H9 (cell line): Measurements from ENCODE around the gene GNG3. TPM values are rescaled to one million over a fixed set of nuclear protein-coding genes. Genes with fewer than 3 reads are reported as not detected.

Experiments used
- DNase-seq: peaks from one replicate; pipeline ENCODE4 v3.0.0-alpha.2; 2017
- H2AFZ ChIP-seq: one replicate; pipeline ENCODE4 v1.6.1; 2013; ENCODE audit warnings: mild to moderate bottlenecking, low read length, control low read depth, moderate library complexity
- H2AK5ac ChIP-seq: 2 replicates; pipeline ENCODE4 v1.6.1; 2013; ENCODE audit warnings: low read length, control low read depth, mixed read lengths; ENCODE audit not compliant: insufficient read length
- H2BK120ac ChIP-seq: one replicate; pipeline ENCODE4 v1.6.1; 2013; ENCODE audit warnings: low read depth, mild to moderate bottlenecking, low read length, control low read depth, inconsistent platforms; ENCODE audit not compliant: poor library complexity, severe bottlenecking
- H2BK12ac ChIP-seq: 2 replicates; pipeline ENCODE4 v1.6.1; 2013; ENCODE audit warnings: low read length, control low read depth, mixed read lengths, low read depth; ENCODE audit not compliant: insufficient read length
- H2BK15ac ChIP-seq: 2 replicates; pipeline ENCODE4 v1.6.1; 2013; ENCODE audit warnings: low read depth, low read length, control low read depth
- H2BK20ac ChIP-seq: one replicate; pipeline ENCODE4 v1.6.1; 2013; ENCODE audit warnings: low read depth, mild to moderate bottlenecking, low read length, control low read depth, inconsistent platforms; ENCODE audit not compliant: poor library complexity, severe bottlenecking
- H2BK5ac ChIP-seq: 2 replicates; pipeline ENCODE4 v1.6.1; 2013; ENCODE audit warnings: low read length, control low read depth, mixed read lengths; ENCODE audit not compliant: insufficient read length
- H3K14ac ChIP-seq: 2 replicates; pipeline ENCODE4 v1.6.1; 2013; ENCODE audit warnings: low read length, control low read depth; ENCODE audit not compliant: insufficient read depth
- H3K18ac ChIP-seq: 2 replicates; pipeline ENCODE4 v1.6.1; 2013; ENCODE audit warnings: low read depth, mild to moderate bottlenecking, mixed read lengths, low read length, control low read depth; ENCODE audit not compliant: insufficient read length
- H3K23ac ChIP-seq: 2 replicates; pipeline ENCODE4 v1.6.1; 2013; ENCODE audit warnings: low read length, control low read depth, mixed read lengths, low read depth; ENCODE audit not compliant: insufficient read length
- H3K23me2 ChIP-seq: 2 replicates; pipeline ENCODE4 v1.6.1; 2013; ENCODE audit warnings: low read depth, mild to moderate bottlenecking, mixed read lengths, low read length, control low read depth; ENCODE audit not compliant: insufficient read length, poor library complexity, severe bottlenecking
- H3K27ac ChIP-seq: 2 replicates; pipeline ENCODE4 v1.5.1; 2013; ENCODE audit warnings: low read length, control low read depth, mixed read lengths, low read depth; ENCODE audit not compliant: insufficient read length
- H3K27me3 ChIP-seq: 2 replicates; pipeline ENCODE4 v1.6.1; 2013; ENCODE audit warnings: low read length, control low read depth, inconsistent platforms; ENCODE audit not compliant: insufficient read depth
- H3K4ac ChIP-seq: 2 replicates; pipeline ENCODE4 v1.6.1; 2013; ENCODE audit warnings: low read depth, mild to moderate bottlenecking, control low read depth, inconsistent platforms, low read length, moderate library complexity
- H3K4me1 ChIP-seq: 2 replicates; pipeline ENCODE4 v1.6.1; 2013; ENCODE audit warnings: low read length, control low read depth, inconsistent platforms; ENCODE audit not compliant: insufficient read depth
- H3K4me2 ChIP-seq: 2 replicates; pipeline ENCODE4 v1.6.1; 2013; ENCODE audit warnings: low read length, control low read depth, mixed read lengths; ENCODE audit not compliant: insufficient read length, insufficient read depth
- H3K56ac ChIP-seq: 2 replicates; pipeline ENCODE4 v1.6.1; 2013; ENCODE audit warnings: low read depth, mild to moderate bottlenecking, mixed read lengths, low read length, control low read depth; ENCODE audit not compliant: insufficient read length
- H3K79me1 ChIP-seq: 2 replicates; pipeline ENCODE4 v1.6.1; 2013; ENCODE audit warnings: low read depth, mild to moderate bottlenecking, moderate library complexity, low read length, control low read depth, inconsistent platforms; ENCODE audit not compliant: insufficient read depth, poor library complexity, severe bottlenecking
- H3K79me2 ChIP-seq: 2 replicates; pipeline ENCODE4 v1.6.1; 2013; ENCODE audit warnings: low read length, control low read depth, inconsistent platforms; ENCODE audit not compliant: insufficient read depth
- H3K9ac ChIP-seq: 2 replicates; pipeline ENCODE4 v1.6.1; 2013; ENCODE audit warnings: low read length, control low read depth, mixed read lengths; ENCODE audit not compliant: insufficient read length; ENCODE audit errors: extremely low read depth
- H3K9me3 ChIP-seq: one replicate; pipeline ENCODE4 v1.6.1; 2013; ENCODE audit warnings: low read depth, low read length, inconsistent platforms; ENCODE audit not compliant: control insufficient read depth
- H3T11ph ChIP-seq: one replicate; pipeline ENCODE4 v1.6.1; 2013; ENCODE audit warnings: mild to moderate bottlenecking, low read length, control low read depth, inconsistent platforms
- H4K20me1 ChIP-seq: one replicate; pipeline ENCODE4 v1.6.1; 2013; ENCODE audit not compliant: control insufficient read depth, insufficient read length, insufficient read depth
- H4K5ac ChIP-seq: 2 replicates; pipeline ENCODE4 v1.6.1; 2013; ENCODE audit warnings: low read depth, mild to moderate bottlenecking, mixed read lengths, low read length, control low read depth; ENCODE audit not compliant: insufficient read length
- H4K8ac ChIP-seq: replicated peaks from 2 replicates; pipeline ENCODE4 v1.6.1; 2013; ENCODE audit warnings: low read length, control low read depth, mixed read lengths, low read depth; ENCODE audit not compliant: insufficient read length
- H4K91ac ChIP-seq: 2 replicates; pipeline ENCODE4 v1.6.1; 2013; ENCODE audit warnings: low read depth, mild to moderate bottlenecking, moderate library complexity, mixed read lengths, low read length, control low read depth; ENCODE audit not compliant: insufficient read length
- H3K27ac Mint-ChIP-seq, 3 experiments: 2 replicates in 2 of 3; 3 replicates in 1 of 3; pipeline ENCODE4 v1.8.0; 2020 to 2021; ENCODE audit warnings: mixed read lengths in 3 of 3, mild to moderate bottlenecking in 1 of 3, moderate library complexity in 1 of 3
- H3K27me3 Mint-ChIP-seq: 2 replicates; pipeline ENCODE4 v1.8.0; 2021; ENCODE audit warnings: low read depth, mild to moderate bottlenecking, moderate library complexity, mixed read lengths
- H3K36me3 Mint-ChIP-seq, 3 experiments: 2 replicates in 2 of 3; 3 replicates in 1 of 3; pipeline ENCODE4 v1.8.0; 2020 to 2021; ENCODE audit warnings: low read depth in 3 of 3, mixed read lengths in 3 of 3; ENCODE audit not compliant: insufficient read depth in 1 of 3
- H3K4me1 Mint-ChIP-seq, 2 experiments: 2 replicates each; pipeline ENCODE4 v1.8.0; 2020; ENCODE audit warnings: mixed read lengths in 2 of 2
- H3K4me3 Mint-ChIP-seq, 2 experiments: 2 replicates in 1 of 2; 3 replicates in 1 of 2; pipeline ENCODE4 v1.8.0; 2020 to 2021; ENCODE audit warnings: mild to moderate bottlenecking in 2 of 2, mixed read lengths in 2 of 2, moderate library complexity in 1 of 2
- H3K9me3 Mint-ChIP-seq, 2 experiments: 2 replicates in 1 of 2; 3 replicates in 1 of 2; pipeline ENCODE4 v1.8.0; 2020; ENCODE audit warnings: mild to moderate bottlenecking in 2 of 2, mixed read lengths in 2 of 2, moderate library complexity in 1 of 2
- CTCF ChIP-seq: fragments of 200-600 bp; sonication (generic); conservative IDR thresholded peaks from 3 replicates; pipeline ENCODE4 v1.8.0; 2021; ENCODE audit warnings: antibody characterized with exemption, mild to moderate bottlenecking
- WGBS: extraction: QIAGEN DNeasy Blood & Tissue Kit; methylation state at CpG from one replicate; pipeline ENCODE4 v1.1.7; 2013; ENCODE audit warnings: missing lambda C conversion rate, low lambda C conversion rate, mixed read lengths; ENCODE audit not compliant: insufficient read length; ENCODE audit errors: extremely low coverage; 5-methylcytosine and 5-hydroxymethylcytosine counted together
- total RNA-seq: library from RNA; stranded (reverse); gene quantifications from 2 replicates; pipeline ENCODE4 v1.2.1, GENCODE V29; 2021

The GNG3 gene
- total RNA-seq, 1 experiment from 2014 or later: 3.2 TPM

GRCh38 chr11:62671236-62671607, 36.3 kb upstream of the GNG3 start:
- no peaks in the 10 kb centered on the region for H3K27me3 ChIP-seq

More at GRCh38 chr11:62671236-62671607, 36.3 kb upstream of the GNG3 start:
- WGBS: no CpG with 5 or more reads among the region's 17 CpGs
- no peak overlapping the region for H2BK120ac ChIP-seq
- H4K91ac ChIP-seq: no peak overlapping the region
- no peak overlapping the region for H2AK5ac ChIP-seq
- no peak overlapping the region for H3K56ac ChIP-seq
- peak overlapping the region; percentile 92 to 97 (median 93) for H3K27ac Mint-ChIP-seq
- no peak overlapping the region; the same call in 1 of the 2 replicates for H3K4ac ChIP-seq
- H2BK15ac ChIP-seq: no peak overlapping the region
- no peak for TF ChIP-seq CTCF
- no peak overlapping the region for H4K5ac ChIP-seq
- H4K20me1 ChIP-seq: no peaks in the 10 kb centered on the region
- peak overlapping the region; percentile 89 for H3K9ac ChIP-seq
- no peaks in the 10 kb centered on the region for H3K9me3 Mint-ChIP-seq
- H3K23ac ChIP-seq: no peak overlapping the region
- no peak overlapping the region for H2BK20ac ChIP-seq
- no peak overlapping the region for H3K18ac ChIP-seq
- H3K79me1 ChIP-seq: no peaks in the 10 kb centered on the region
- H3K27me3 Mint-ChIP-seq: no peaks in the 10 kb centered on the region; the same call in 1 of the 2 replicates
- no peak overlapping the region for H4K8ac ChIP-seq
- peaks cover 24 to 31% of the 10 kb centered on the region in 2 experiments for H3K4me1 Mint-ChIP-seq
- H2BK5ac ChIP-seq: no peak overlapping the region
- no peak for DNase-seq
- H3T11ph ChIP-seq: no peak overlapping the region
- H3K36me3 Mint-ChIP-seq: peaks cover 19 to 46% (median 37%) of the 10 kb centered on the region in 3 experiments; a peak in 6 of 7 replicates
- H3K4me1 ChIP-seq: peaks cover 1% of the 10 kb centered on the region; the same call in 1 of the 2 replicates
- H3K4me2 ChIP-seq: peak overlapping the region; percentile 83
- H3K14ac ChIP-seq: peak overlapping the region; percentile 59; the same call in 1 of the 2 replicates
- no peaks in the 10 kb centered on the region for H3K9me3 ChIP-seq
- no peak overlapping the region for H2BK12ac ChIP-seq
- H2AFZ ChIP-seq: no peak overlapping the region
- H3K23me2 ChIP-seq: peaks cover 8% of the 10 kb centered on the region
- H3K4me3 Mint-ChIP-seq: peak overlapping the region; percentile 92 to 99
- H3K79me2 ChIP-seq: no peaks in the 10 kb centered on the region
- no peak overlapping the region for H3K27ac ChIP-seq
